Peyer's patch (tissue), 4 donors: Measurements from ENCODE around the gene GABRB1. TPM values are rescaled to one million over a fixed set of nuclear protein-coding genes. Genes with fewer than 3 reads are reported as not detected.

ENCODE experiments used
- DNase-seq, 3 donors: peaks; one replicate each; pipeline ENCODE4 v3.0.0-alpha.2; 2017 to 2019
- H3K27ac ChIP-seq, 4 donors: fragments of 200-600 bp; sonication (generic); one replicate each; pipeline ENCODE4 v1.5.1; 2016 to 2019
- H3K27me3 ChIP-seq, 2 donors: fragments of 200-600 bp; sonication (generic); one replicate each; pipeline ENCODE4 v1.5.1; 2019
- H3K36me3 ChIP-seq, 3 donors: fragments of 200-600 bp; sonication (generic); one replicate each; pipeline ENCODE4 v1.5.1; 2016 to 2019
- H3K4me1 ChIP-seq, 4 donors: fragments of 200-600 bp; sonication (generic); one replicate each; pipeline ENCODE4 v1.5.1; 2016 to 2019
- H3K4me3 ChIP-seq, 4 donors: fragments of 200-600 bp; sonication (generic); 1 replicate in 3 of 4; 2 replicates in 1 of 4; pipeline ENCODE4 v1.5.1; 2016 to 2019; ENCODE audit warnings: mild to moderate bottlenecking in 1 of 4
- H3K9me3 ChIP-seq, 4 donors: fragments of 200-600 bp; sonication (generic); one replicate each; pipeline ENCODE4 v1.5.1; 2016 to 2019; ENCODE audit warnings: mild to moderate bottlenecking in 1 of 4
- CTCF ChIP-seq, 6 experiments: fragments of 450-650 bp in 4 of 6; fragments of 200-600 bp in 2 of 6; sonication (generic) in 1 of 6; IDR thresholded peaks; one replicate each; pipeline ENCODE4 v1.5.1; 2017 to 2019; ENCODE audit warnings: antibody characterized with exemption in 6 of 6, mild to moderate bottlenecking in 3 of 6, moderate library complexity in 1 of 6
- POLR2A ChIP-seq, 2 donors: fragments of 450-650 bp; IDR thresholded peaks; one replicate each; pipeline ENCODE4 v1.5.1; 2017; ENCODE audit warnings: antibody characterized with exemption in 2 of 2, mild to moderate bottlenecking in 2 of 2, moderate library complexity in 2 of 2
- total RNA-seq, 4 donors: library from RNA; depleted of rRNA; stranded (reverse); fragments of >200 nt; gene quantifications; one replicate each; pipeline ENCODE4 v1.1.0, GENCODE V29; 2016

GABRB1 gene
- total RNA-seq, 4 donors from 2014 or later, result not detected

GRCh38 chr4:47406408-47406807 is 375.0 kb downstream of the GABRB1 start:
- Histone ChIP-seq H3K27ac (no peak overlapping the region), H3K27me3 (no peaks in the 10 kb centered on the region), H3K4me3 (no peak overlapping the region), H3K4me1 (no peaks in the 10 kb centered on the region), H3K9me3 (no peaks in the 10 kb centered on the region), H3K36me3 (no peaks in the 10 kb centered on the region)
- DNase-seq, result no peak
- no peak for TF ChIP-seq POLR2A (IDR thresholded peaks at IDR 0.05)
- TF ChIP-seq CTCF (IDR thresholded peaks at IDR 0.05), result no peak

- Histone ChIP-seq H3K27me3 (no peaks in the 10 kb centered on the region), H3K27ac (no peak overlapping the region), H3K36me3 (no peaks in the 10 kb centered on the region), H3K9me3 (no peaks in the 10 kb centered on the region), H3K4me1 (no peaks in the 10 kb centered on the region), H3K4me3 (no peak overlapping the region)
- TF ChIP-seq CTCF (IDR thresholded peaks at IDR 0.05) (no peak), POLR2A (IDR thresholded peaks at IDR 0.05) (no peak)
- DNase-seq, result no peak
These were observed 378.9 kb downstream of the GABRB1 start for GRCh38 chr4:47410271-47410670.

GRCh38 chr4:47413521-47413920 is 382.2 kb downstream of the GABRB1 start:
- TF ChIP-seq POLR2A (IDR thresholded peaks at IDR 0.05) (no peak), CTCF (IDR thresholded peaks at IDR 0.05) (no peak)
- Histone ChIP-seq H3K27me3 (no peaks in the 10 kb centered on the region), H3K4me3 (no peak overlapping the region), H3K36me3 (no peaks in the 10 kb centered on the region), H3K27ac (no peak overlapping the region), H3K9me3 (no peaks in the 10 kb centered on the region), H3K4me1 (no peaks in the 10 kb centered on the region)
- DNase-seq, result no peak

GRCh38 chr4:47415719-47416118 is 384.4 kb downstream of the GABRB1 start:
- Histone ChIP-seq H3K27me3 (no peaks in the 10 kb centered on the region), H3K4me3 (no peak overlapping the region), H3K9me3 (no peaks in the 10 kb centered on the region), H3K27ac (no peak overlapping the region), H3K36me3 (no peaks in the 10 kb centered on the region), H3K4me1 (no peaks in the 10 kb centered on the region)
- TF ChIP-seq CTCF (IDR thresholded peaks at IDR 0.05) (no peak), POLR2A (IDR thresholded peaks at IDR 0.05) (no peak)
- DNase-seq, result no peak

- no peaks in the 10 kb centered on the region for H3K4me1 ChIP-seq
- no peaks in the 10 kb centered on the region for H3K9me3 ChIP-seq
- H3K4me3 ChIP-seq, result no peak overlapping the region
- H3K36me3 ChIP-seq, result no peaks in the 10 kb centered on the region
- no peak overlapping the region for H3K27ac ChIP-seq
- TF ChIP-seq CTCF (IDR thresholded peaks at IDR 0.05) (no peak), POLR2A (IDR thresholded peaks at IDR 0.05) (no peak)
- DNase-seq, result no peak
- H3K27me3 ChIP-seq, result no peaks in the 10 kb centered on the region
These were observed 386.8 kb downstream of the GABRB1 start for GRCh38 chr4:47418147-47418546.

GRCh38 chr4:47419296-47419695 is 387.9 kb downstream of the GABRB1 start:
- TF ChIP-seq POLR2A (IDR thresholded peaks at IDR 0.05), result no peak
- TF ChIP-seq CTCF (IDR thresholded peaks at IDR 0.05), result no peak
- Histone ChIP-seq H3K27ac (no peak overlapping the region), H3K27me3 (no peaks in the 10 kb centered on the region), H3K4me1 (no peaks in the 10 kb centered on the region), H3K9me3 (no peaks in the 10 kb centered on the region), H3K36me3 (no peaks in the 10 kb centered on the region), H3K4me3 (no peak overlapping the region)
- no peak for DNase-seq
